GM12878 (cell line): Measurements from ENCODE around the gene TRIM63. TPM values are rescaled to one million over a fixed set of nuclear protein-coding genes. Genes with fewer than 3 reads are reported as not detected.

Experiments
- ATAC-seq: fragments of 200-7000 bp; cut with Tn5 transposase; 3 replicates; pipeline ENCODE4 v1.9.1; 2020; ENCODE audit warnings: mild to moderate bottlenecking, moderate library complexity
- BruUV-seq: library from RNA; stranded (reverse); fragments of 400-500 nt; replicated peaks from 2 replicates; lab custom pipeline; 2021; lab: Mats Ljungman, UMichigan
- CTCF ChIA-PET: fragments of 300-600 bp; sonication (Branson Sonifier 250); formaldehyde crosslinking; extraction: SDS; loops from one replicate; lab custom pipeline; 2021; ENCODE audit warnings: inconsistent platforms; lab: Yijun Ruan, JAX
- POLR2A ChIA-PET: fragments of 350-600 bp; formaldehyde crosslinking; extraction: SDS; loops from one replicate; lab custom pipeline; 2021; ENCODE audit warnings: inconsistent platforms; lab: Charles Lee
- RAD21 ChIA-PET: fragments of 300-600 bp; sonication (Branson Sonifier 250); formaldehyde crosslinking; loops from one replicate; lab custom pipeline; 2023; ENCODE audit warnings: antibody characterized with exemption; ENCODE audit not compliant: unreplicated experiment; lab: Charles Lee
- SMC1A ChIA-PET: fragments of 300-600 bp; sonication (Branson Sonifier 250); formaldehyde crosslinking; loops from one replicate; lab custom pipeline; 2023; ENCODE audit not compliant: unreplicated experiment, uncharacterized antibody; lab: Charles Lee
- DNase-seq: peaks from one replicate; pipeline ENCODE4 v3.0.0-alpha.2; 2011; ENCODE audit warnings: low read depth, low spot score
- FAIRE-seq: peaks from 3 replicates; lab custom pipeline; 2011; peaks lifted over from hg19 to GRCh38; lab: Jason Lieb, UNC
- H2AFZ ChIP-seq: 2 replicates; pipeline ENCODE4 v1.6.0; 2011; ENCODE audit warnings: low read depth, low read length, control low read depth; ENCODE audit not compliant: control insufficient read depth
- H3K27ac ChIP-seq: 2 replicates; pipeline ENCODE4 v1.5.1; 2011; ENCODE audit warnings: control low read depth; ENCODE audit not compliant: control insufficient read depth, insufficient read depth
- H3K27me3 ChIP-seq, 2 experiments: replicated peaks in 1 of 2; 2 replicates each; pipeline versions ENCODE4 v1.6.0 to v1.6.1; 2011; ENCODE audit warnings: low read length in 1 of 2; ENCODE audit not compliant: control insufficient read depth in 2 of 2, insufficient read depth in 2 of 2
- H3K36me3 ChIP-seq, 2 experiments: 2 replicates each; pipeline ENCODE4 v1.5.1; 2011; ENCODE audit warnings: low read length in 1 of 2; ENCODE audit not compliant: control insufficient read depth in 2 of 2, insufficient read depth in 2 of 2
- H3K4me1 ChIP-seq: 2 replicates; pipeline ENCODE4 v1.6.1; 2011; ENCODE audit warnings: mild to moderate bottlenecking, low read length, moderate library complexity, mixed read lengths; ENCODE audit not compliant: control insufficient read depth, insufficient read depth
- H3K4me2 ChIP-seq: 2 replicates; pipeline ENCODE4 v1.6.0; 2011; ENCODE audit warnings: control low read depth; ENCODE audit not compliant: control insufficient read depth, insufficient read depth
- H3K4me3 ChIP-seq: fragments of 200-600 bp; sonication (generic); 2 replicates; pipeline ENCODE4 v1.5.1; 2016
- H3K79me2 ChIP-seq: 2 replicates; pipeline ENCODE4 v1.6.0; 2011; ENCODE audit warnings: low read length; ENCODE audit not compliant: control insufficient read depth, insufficient read depth
- H3K9ac ChIP-seq: 2 replicates; pipeline ENCODE4 v1.8.0; 2011; ENCODE audit warnings: low read length, control low read depth, mixed read lengths; ENCODE audit not compliant: control insufficient read depth, insufficient read depth
- H3K9me3 ChIP-seq: replicated peaks from 3 replicates; pipeline ENCODE4 v1.5.1; 2011; ENCODE audit warnings: mild to moderate bottlenecking, low read length; ENCODE audit not compliant: control insufficient read depth, insufficient read depth
- H4K20me1 ChIP-seq: 2 replicates; pipeline ENCODE4 v1.6.0; 2011; ENCODE audit not compliant: control insufficient read depth, insufficient read depth
- ATF7 ChIP-seq: fragments of 450-650 bp; IDR thresholded peaks from 2 replicates; pipeline ENCODE4 v1.6.1; 2016; ENCODE audit warnings: low read depth, mild to moderate bottlenecking
- CEBPZ ChIP-seq: fragments of 150-350 bp; IDR thresholded peaks from 2 replicates; pipeline ENCODE4 v1.6.1; 2016; ENCODE audit warnings: low read depth, low read length
- ETV6 ChIP-seq, 2 experiments: fragments of 450-650 bp in 1 of 2; IDR thresholded peaks in 1 of 2; conservative IDR thresholded peaks in 1 of 2; 2 replicates each; pipeline ENCODE4 v1.6.1; 2014; ENCODE audit warnings: antibody characterized with exemption in 1 of 2, borderline replicate concordance in 1 of 2, low read depth in 1 of 2, mild to moderate bottlenecking in 1 of 2, moderate library complexity in 1 of 2
- GATAD2B ChIP-seq: fragments of 450-650 bp; conservative IDR thresholded peaks from 2 replicates; pipeline ENCODE4 v1.6.1; 2017; ENCODE audit warnings: low read depth, mild to moderate bottlenecking, moderate library complexity
- IKZF1 ChIP-seq: fragments of 450-650 bp; conservative IDR thresholded peaks from 2 replicates; pipeline ENCODE4 v1.6.1; 2017; ENCODE audit warnings: antibody characterized with exemption, mild to moderate bottlenecking
- SIN3A ChIP-seq: IDR thresholded peaks from 2 replicates; pipeline ENCODE4 v1.6.1; 2012; ENCODE audit warnings: low read depth, low read length, improper control_type of control experiment
- SREBF1 ChIP-seq: IDR thresholded peaks from 2 replicates; pipeline ENCODE4 v1.6.1; 2012; ENCODE audit warnings: mild to moderate bottlenecking, low read length
- WRNIP1 ChIP-seq: IDR thresholded peaks from 2 replicates; pipeline ENCODE4 v1.6.1; 2011; ENCODE audit warnings: low read depth, low read length, improper control_type of control experiment, borderline replicate concordance
- ZNF592 ChIP-seq: fragments of 450-650 bp; IDR thresholded peaks from 2 replicates; pipeline ENCODE4 v1.6.1; 2017; ENCODE audit warnings: mild to moderate bottlenecking, moderate library complexity
- WGBS: methylation state at CpG from one replicate; pipeline ENCODE4 v1.1.6; 2016; ENCODE audit warnings: low lambda C conversion rate; ENCODE audit not compliant: insufficient replicate concordance, insufficient coverage; ENCODE audit errors: missing lambda C conversion rate; 5-methylcytosine and 5-hydroxymethylcytosine counted together
- in situ Hi-C: fragments of 300-500 bp; cut with MboI; formaldehyde crosslinking; loops from 9 replicates; pipeline ENCODE4 v1.14.3; 2018; ENCODE audit warnings: mixed read lengths
- intact Hi-C: fragments of 100-400 bp; cut with micrococcal nuclease; formaldehyde crosslinking; loops from one replicate; pipeline ENCODE4 v1.14.2; 2022; ENCODE audit not compliant: unreplicated experiment
- polyA plus RNA-seq, 11 experiments: library from polyadenylated mRNA; depleted of rRNA in 4 of 11; unstranded in 6 of 11; stranded (reverse) in 5 of 11; fragments of >200 nt; fragmentation: Nextera tagmentation in 4 of 11; fragmentation: Illumina TruSeq in 1 of 11; extraction: Ambion mirVana in 4 of 11; extraction: Trizol in 1 of 11; gene quantifications; 1 replicate in 1 of 11; 2 replicates in 10 of 11; pipeline versions ENCODE4 v1.2.1 to v1.2.3, GENCODE V29; 2011 to 2016; ENCODE audit warnings: inconsistent platforms in 2 of 11, missing spikeins in 2 of 11, low read depth in 1 of 11
- total RNA-seq, 4 experiments: library from RNA; depleted of rRNA in 3 of 4; stranded (reverse); fragments of >200 nt in 3 of 4; fragmentation: Illumina TruSeq in 1 of 4; extraction: Trizol in 1 of 4; gene quantifications; 2 replicates each; pipeline versions ENCODE4 v1.2.1 to v1.2.3, GENCODE V29; 2013 to 2021

TRIM63 gene
- total and polyA plus RNA-seq, 10 of the 15 experiments (the other 5 are each of a cell fraction or from before 2014, with no cell fraction given), result not detected

DNA sequence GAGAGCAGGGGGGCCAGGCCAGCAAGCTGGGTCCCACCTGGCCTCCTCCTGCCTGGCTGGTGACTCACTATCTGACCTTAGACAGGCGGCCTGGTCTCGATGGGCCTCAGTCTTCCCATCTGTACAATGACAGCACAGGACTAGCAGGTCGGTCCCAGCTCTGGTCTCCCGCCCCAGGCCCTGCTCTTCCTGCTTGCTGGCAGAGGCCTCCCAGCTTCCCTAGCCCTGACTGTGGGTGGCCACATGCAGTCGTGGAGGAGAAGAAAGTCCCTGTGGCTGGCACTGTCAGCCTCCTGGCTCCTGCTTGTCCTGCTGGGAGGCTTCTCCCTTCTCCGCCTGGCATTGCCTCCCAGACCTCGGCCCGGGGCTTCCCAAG lies 45.0 kb downstream of the TRIM63 start:
- ChIA-PET CTCF (interaction anchor here (1.1 kb wide), 1 partner anchor 13 kb away, joined by 4 read pairs; no protein-coding TSS in a partner anchor), SMC1A (no interaction called here), RAD21 (no interaction called here), POLR2A (no interaction called here)
- no peaks in the 10 kb centered on the region for H3K79me2 ChIP-seq
- H3K9me3 ChIP-seq, result no peaks in the 10 kb centered on the region
- no peak overlapping the region for H3K4me2 ChIP-seq
- no peaks in the 10 kb centered on the region for H4K20me1 ChIP-seq
- whole genome bisulfite sequencing, result 48% methylated on average over 8 of the region's 8 CpGs
- no peak for ATAC-seq
- BruUV-seq, result no TSS peak
- H3K27ac ChIP-seq, result no peak overlapping the region
- intact Hi-C loops (no loop called here), in situ Hi-C loops (no loop called here)
- no peaks in the 10 kb centered on the region; a peak in 3 of 4 replicates for H3K27me3 ChIP-seq
- DNase-seq, result no peak
- H2AFZ ChIP-seq, result no peak overlapping the region
- no peak overlapping the region for H3K9ac ChIP-seq
- no peaks in the 10 kb centered on the region for H3K36me3 ChIP-seq
- no peak for TF ChIP-seq GATAD2B
- TF ChIP-seq IKZF1, result no peak
- no peak for TF ChIP-seq CEBPZ
- no peak for TF ChIP-seq WRNIP1
- no peak for TF ChIP-seq ETV6 (conservative IDR thresholded peaks at IDR 0.05 in 1 of 2, IDR thresholded peaks at IDR 0.05 in 1 of 2; ENCODE audit: borderline replicate concordance in 1 of 2, low read depth in 1 of 2)
- TF ChIP-seq SIN3A, result no peak
- no peak for TF ChIP-seq ZNF592
- TF ChIP-seq SREBF1, result no peak
- TF ChIP-seq ATF7, result no peak
- no peak overlapping the region for H3K4me3 ChIP-seq
- no peak for FAIRE-seq
- peaks cover 4% of the 10 kb centered on the region; the same call in 1 of the 2 replicates for H3K4me1 ChIP-seq
